Measurements from ENCODE around the gene GNG13.

DNA sequence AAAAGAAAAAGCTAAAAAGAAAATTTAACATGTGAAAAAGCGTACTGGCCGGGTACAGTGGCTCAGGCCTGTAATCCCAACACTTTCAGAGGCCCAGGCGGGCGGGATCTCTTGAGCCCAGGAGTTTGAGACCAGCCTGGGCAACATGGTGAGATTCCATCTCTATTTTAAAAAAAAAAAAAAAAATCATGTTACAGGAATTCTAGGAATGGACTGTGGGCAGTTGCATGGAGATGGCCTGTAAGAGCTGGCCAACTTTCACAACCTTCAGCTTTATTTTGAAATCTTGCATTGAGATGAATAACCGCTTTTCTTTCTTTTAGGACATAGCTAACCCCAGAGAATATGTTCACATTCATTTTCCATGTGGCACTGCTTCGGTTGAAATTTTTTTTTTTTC, 51.5 kb downstream of the GNG13 start:
- TF ChIP-seq, protein P1, sequence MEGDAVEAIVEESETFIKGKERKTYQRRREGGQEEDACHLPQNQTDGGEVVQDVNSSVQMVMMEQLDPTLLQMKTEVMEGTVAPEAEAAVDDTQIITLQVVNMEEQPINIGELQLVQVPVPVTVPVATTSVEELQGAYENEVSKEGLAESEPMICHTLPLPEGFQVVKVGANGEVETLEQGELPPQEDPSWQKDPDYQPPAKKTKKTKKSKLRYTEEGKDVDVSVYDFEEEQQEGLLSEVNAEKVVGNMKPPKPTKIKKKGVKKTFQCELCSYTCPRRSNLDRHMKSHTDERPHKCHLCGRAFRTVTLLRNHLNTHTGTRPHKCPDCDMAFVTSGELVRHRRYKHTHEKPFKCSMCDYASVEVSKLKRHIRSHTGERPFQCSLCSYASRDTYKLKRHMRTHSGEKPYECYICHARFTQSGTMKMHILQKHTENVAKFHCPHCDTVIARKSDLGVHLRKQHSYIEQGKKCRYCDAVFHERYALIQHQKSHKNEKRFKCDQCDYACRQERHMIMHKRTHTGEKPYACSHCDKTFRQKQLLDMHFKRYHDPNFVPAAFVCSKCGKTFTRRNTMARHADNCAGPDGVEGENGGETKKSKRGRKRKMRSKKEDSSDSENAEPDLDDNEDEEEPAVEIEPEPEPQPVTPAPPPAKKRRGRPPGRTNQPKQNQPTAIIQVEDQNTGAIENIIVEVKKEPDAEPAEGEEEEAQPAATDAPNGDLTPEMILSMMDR (IDR thresholded peaks at IDR 0.05) = no peak
- no peak for TF ChIP-seq POLR2A (IDR thresholded peaks at IDR 0.05)

Measured in heart left ventricle (tissue), 13 donors.